Peyer's patch (tissue), 4 donors: ENCODE data around the gene CELSR1.
A peak's percentile ranks its signal among the peaks of the same experiment; 100 is the strongest.

Experiments used
- POLR2A ChIP-seq, 2 donors: fragments of 450-650 bp; IDR thresholded peaks; one replicate each; pipeline ENCODE4 v1.5.1; 2017; ENCODE audit warnings: antibody characterized with exemption in 2 of 2, mild to moderate bottlenecking in 2 of 2, moderate library complexity in 2 of 2
- TF ChIP-seq, protein P1 (sequence below), 6 experiments: fragments of 450-650 bp in 4 of 6; fragments of 200-600 bp in 2 of 6; sonication (generic) in 1 of 6; IDR thresholded peaks; one replicate each; pipeline ENCODE4 v1.5.1; 2017 to 2019; ENCODE audit warnings: antibody characterized with exemption in 6 of 6, mild to moderate bottlenecking in 3 of 6, moderate library complexity in 1 of 6

DNA sequence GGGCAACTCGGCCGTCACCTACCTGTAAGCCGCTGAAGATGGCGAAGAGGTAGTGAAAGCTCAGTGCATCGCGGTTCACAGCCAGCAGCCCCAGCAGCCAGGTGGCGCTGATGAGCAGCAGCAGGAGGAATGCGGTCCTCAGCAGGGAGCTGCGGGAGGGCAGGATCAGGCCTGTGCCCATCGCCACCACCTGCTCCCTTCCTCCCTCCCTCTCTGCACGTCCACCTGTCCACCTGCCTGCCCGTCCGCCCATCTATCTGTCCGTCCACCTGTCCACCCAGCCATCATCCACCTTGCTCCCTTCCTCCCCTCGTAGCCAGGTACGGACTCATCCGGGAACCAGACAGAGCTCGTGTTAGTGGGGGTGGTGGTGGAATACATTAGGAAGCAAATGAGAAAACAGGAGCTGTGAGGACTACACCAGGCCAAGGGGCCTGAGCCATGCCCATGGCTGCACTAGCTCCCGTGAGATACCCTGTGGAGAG is 169.7 kb downstream of the CELSR1 start:
- no peak for TF ChIP-seq POLR2A (IDR thresholded peaks at IDR 0.05)
- TF ChIP-seq, protein P1, sequence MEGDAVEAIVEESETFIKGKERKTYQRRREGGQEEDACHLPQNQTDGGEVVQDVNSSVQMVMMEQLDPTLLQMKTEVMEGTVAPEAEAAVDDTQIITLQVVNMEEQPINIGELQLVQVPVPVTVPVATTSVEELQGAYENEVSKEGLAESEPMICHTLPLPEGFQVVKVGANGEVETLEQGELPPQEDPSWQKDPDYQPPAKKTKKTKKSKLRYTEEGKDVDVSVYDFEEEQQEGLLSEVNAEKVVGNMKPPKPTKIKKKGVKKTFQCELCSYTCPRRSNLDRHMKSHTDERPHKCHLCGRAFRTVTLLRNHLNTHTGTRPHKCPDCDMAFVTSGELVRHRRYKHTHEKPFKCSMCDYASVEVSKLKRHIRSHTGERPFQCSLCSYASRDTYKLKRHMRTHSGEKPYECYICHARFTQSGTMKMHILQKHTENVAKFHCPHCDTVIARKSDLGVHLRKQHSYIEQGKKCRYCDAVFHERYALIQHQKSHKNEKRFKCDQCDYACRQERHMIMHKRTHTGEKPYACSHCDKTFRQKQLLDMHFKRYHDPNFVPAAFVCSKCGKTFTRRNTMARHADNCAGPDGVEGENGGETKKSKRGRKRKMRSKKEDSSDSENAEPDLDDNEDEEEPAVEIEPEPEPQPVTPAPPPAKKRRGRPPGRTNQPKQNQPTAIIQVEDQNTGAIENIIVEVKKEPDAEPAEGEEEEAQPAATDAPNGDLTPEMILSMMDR (IDR thresholded peaks at IDR 0.05) = peak; percentile 75 to 96 (median 92)
